K562 (cell line): ENCODE results near the gene TSSK2.
A peak's percentile ranks its signal among the peaks of the same experiment; 100 is the strongest.

Experiments used
- EHMT2 ChIP-seq: fragments of 450-650 bp; IDR thresholded peaks from 2 replicates; pipeline ENCODE4 v1.6.1; 2018; ENCODE audit warnings: antibody characterized with exemption
- FOXJ3 ChIP-seq: sonication (generic); formaldehyde crosslinking; IDR thresholded peaks from 2 replicates; pipeline ENCODE4 v1.4.0; 2020; ENCODE audit warnings: mild to moderate bottlenecking, missing genetic modification reagents
- JUN ChIP-seq, 2 experiments: sonication (generic) in 1 of 2; formaldehyde crosslinking in 1 of 2; IDR thresholded peaks; 2 replicates each; pipeline versions ENCODE4 v1.6.1 to v1.8.0; 2012 to 2022; ENCODE audit warnings: borderline replicate concordance in 2 of 2, mild to moderate bottlenecking in 2 of 2, improper control_type of control experiment in 1 of 2, low read depth in 1 of 2, low read length in 1 of 2, missing genetic modification reagents in 1 of 2
- POLR2AphosphoS5 ChIP-seq: IDR thresholded peaks from 2 replicates; pipeline ENCODE4 v1.6.1; 2011; ENCODE audit warnings: mild to moderate bottlenecking, low read depth, low read length, moderate library complexity; ENCODE audit not compliant: control insufficient read depth, insufficient read depth
- SAFB2 ChIP-seq: fragments of 200-400 bp; formaldehyde crosslinking; IDR thresholded peaks from 2 replicates; pipeline ENCODE4 v1.6.1; 2018; ENCODE audit warnings: borderline replicate concordance, low read length, low read depth, moderate library complexity; ENCODE audit not compliant: severe bottlenecking
- SAP30 ChIP-seq: fragments of 200-600 bp; sonication (generic); IDR thresholded peaks from 2 replicates; pipeline ENCODE4 v1.6.1; 2012; ENCODE audit warnings: borderline replicate concordance, low read depth, mild to moderate bottlenecking, moderate library complexity, low read length, control low read depth, inconsistent platforms; ENCODE audit not compliant: insufficient read depth, poor library complexity, severe bottlenecking
- SIX5 ChIP-seq, 2 experiments: IDR thresholded peaks; 2 replicates each; pipeline ENCODE4 v1.6.1; 2011; ENCODE audit warnings: low read length in 2 of 2, borderline replicate concordance in 1 of 2, low read depth in 1 of 2, mild to moderate bottlenecking in 1 of 2, moderate library complexity in 1 of 2; ENCODE audit not compliant: insufficient read depth in 1 of 2
- ZBED1 ChIP-seq: IDR thresholded peaks from 2 replicates; pipeline ENCODE4 v1.6.1; 2014
- ZBTB1 ChIP-seq: sonication (generic); formaldehyde crosslinking; IDR thresholded peaks from 2 replicates; pipeline ENCODE4 v1.8.1; 2023; ENCODE audit warnings: missing genetic modification reagents, low read depth, mild to moderate bottlenecking, borderline replicate concordance
- ZNF507 ChIP-seq: conservative IDR thresholded peaks from 2 replicates; pipeline ENCODE4 v1.6.1; 2017; ENCODE audit warnings: missing genetic modification characterization, missing compliant biosample characterization

GRCh38 chr22:19177164-19178064 is 46.3 kb downstream of the TSSK2 start:
- TF ChIP-seq EHMT2, result no peak
- no peak for TF ChIP-seq FOXJ3 (CRISPR knock-in tag)
- TF ChIP-seq SIX5 (IDR thresholded peaks at IDR 0.05; ENCODE audit: borderline replicate concordance in 1 of 2, insufficient read depth in 1 of 2, low read depth in 1 of 2, low read length in 2 of 2), result 0 out of 4 replicates have a peak, but pooled peaks of 1 of the 2 experiments have one; percentile 3
- TF ChIP-seq POLR2AphosphoS5, result no peak
- no peak for TF ChIP-seq ZBTB1 (CRISPR knock-in tag)
- TF ChIP-seq SAFB2, result no peak
- TF ChIP-seq JUN (IDR thresholded peaks at IDR 0.05; ENCODE audit: borderline replicate concordance, low read depth, low read length), result no peak
- no peak for TF ChIP-seq JUN (CRISPR knock-in tag; IDR thresholded peaks at IDR 0.05; ENCODE audit: borderline replicate concordance)
- no peak for TF ChIP-seq SAP30
- TF ChIP-seq ZBED1, result no peak
- TF ChIP-seq ZNF507 (tag), result no peak
